NT2/D1 (cell line): ENCODE measurements around the gene CSNK1G3.

Experiments used
- DNase-seq: peaks from one replicate; pipeline ENCODE4 v3.0.0-alpha.2; 2011; ENCODE audit warnings: low read depth, low spot score
- H3K27me3 ChIP-seq: 2 replicates; pipeline ENCODE4 v1.6.0; 2011; ENCODE audit warnings: mild to moderate bottlenecking; ENCODE audit not compliant: insufficient read length, insufficient read depth
- H3K36me3 ChIP-seq: 2 replicates; pipeline ENCODE4 v1.6.1; 2011; ENCODE audit warnings: mild to moderate bottlenecking, low read length, mixed read lengths; ENCODE audit not compliant: insufficient read depth, insufficient read length
- H3K4me1 ChIP-seq: 2 replicates; pipeline ENCODE4 v1.5.1; 2011; ENCODE audit not compliant: insufficient read depth, insufficient read length
- H3K4me3 ChIP-seq: 2 replicates; pipeline ENCODE4 v1.5.1; 2011; ENCODE audit warnings: low read depth; ENCODE audit not compliant: insufficient read length
- H3K9ac ChIP-seq: 2 replicates; pipeline ENCODE4 v1.6.0; 2011; ENCODE audit warnings: low read depth; ENCODE audit not compliant: insufficient read length
- H3K9me3 ChIP-seq: 2 replicates; pipeline ENCODE4 v1.5.1; 2011; ENCODE audit warnings: mild to moderate bottlenecking, low read length; ENCODE audit not compliant: insufficient read depth
- SUZ12 ChIP-seq: IDR thresholded peaks from 2 replicates; pipeline ENCODE4 v1.6.1; 2011; ENCODE audit not compliant: insufficient read length, insufficient read depth; ENCODE audit errors: extremely low read depth
- YY1 ChIP-seq: IDR thresholded peaks from 2 replicates; pipeline ENCODE4 v1.6.1; 2011; ENCODE audit not compliant: insufficient read length, insufficient read depth
- ZNF274 ChIP-seq: IDR thresholded peaks from 2 replicates; pipeline ENCODE4 v1.6.1; 2011; ENCODE audit warnings: mild to moderate bottlenecking, low read depth, low read length

The CSNK1G3 gene

GRCh38 chr5:123598028-123598689 is 86.2 kb downstream of the CSNK1G3 start:
- Histone ChIP-seq H3K9ac (no peak overlapping the region), H3K4me3 (no peak overlapping the region), H3K36me3 (peaks cover 6% of the 10 kb centered on the region), H3K4me1 (no peaks in the 10 kb centered on the region), H3K27me3 (no peaks in the 10 kb centered on the region), H3K9me3 (no peaks in the 10 kb centered on the region)
- no peak for DNase-seq
- TF ChIP-seq SUZ12 (no peak), ZNF274 (no peak), YY1 (no peak)

DNA sequence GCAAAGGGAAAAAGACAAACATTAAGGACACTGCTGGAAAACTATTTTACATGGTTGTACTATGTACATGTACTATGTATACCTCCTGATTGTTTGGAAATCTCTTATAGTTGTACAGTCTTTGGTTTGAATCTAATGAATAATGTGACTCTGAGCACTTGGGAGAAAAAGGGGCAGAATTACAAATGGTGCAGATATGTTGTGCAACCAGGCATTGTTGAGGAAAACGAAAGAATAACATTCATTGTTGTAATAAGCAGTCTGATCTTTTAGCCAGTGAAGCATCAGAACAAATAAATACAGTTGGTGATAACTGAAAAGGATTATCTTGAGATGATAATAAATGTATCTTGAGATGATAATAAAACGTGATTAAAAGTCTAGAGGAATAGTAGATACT is 87.2 kb downstream of the CSNK1G3 start:
- Histone ChIP-seq H3K9me3 (no peaks in the 10 kb centered on the region), H3K4me1 (no peaks in the 10 kb centered on the region), H3K9ac (no peak overlapping the region), H3K27me3 (no peaks in the 10 kb centered on the region), H3K4me3 (no peak overlapping the region), H3K36me3 (peaks cover 3% of the 10 kb centered on the region)
- TF ChIP-seq SUZ12 (no peak), ZNF274 (no peak)
- DNase-seq: no peak

GRCh38 chr5:123601610-123602009 is 89.6 kb downstream of the CSNK1G3 start:
- DNase-seq: no peak
- Histone ChIP-seq H3K27me3 (no peaks in the 10 kb centered on the region), H3K4me3 (no peak overlapping the region), H3K4me1 (no peaks in the 10 kb centered on the region), H3K36me3 (peaks cover 8% of the 10 kb centered on the region), H3K9ac (no peak overlapping the region), H3K9me3 (no peaks in the 10 kb centered on the region)
- TF ChIP-seq SUZ12 (no peak), YY1 (no peak), ZNF274 (no peak)

DNA sequence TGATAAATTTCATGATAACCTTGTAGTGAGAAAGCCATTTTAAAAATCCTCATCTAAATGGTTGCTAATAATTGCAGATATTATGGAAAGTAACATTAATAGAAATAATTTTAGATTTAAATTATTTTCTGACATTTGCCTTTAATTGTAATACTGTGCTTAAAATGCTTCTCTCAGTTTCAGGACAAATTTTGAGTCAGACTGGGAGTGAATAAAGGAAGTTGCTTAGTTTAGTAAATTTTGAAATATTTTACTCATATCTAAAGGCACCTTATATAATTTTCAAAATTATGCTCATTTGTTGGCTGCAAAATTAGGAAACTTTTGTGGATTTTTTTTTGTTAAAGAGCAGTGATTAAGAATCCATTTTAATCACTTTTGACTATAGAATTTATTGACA is 93.8 kb downstream of the CSNK1G3 start:
- TF ChIP-seq YY1: no peak
- no peak for TF ChIP-seq SUZ12
- TF ChIP-seq ZNF274: no peak
- no peak overlapping the region for H3K9ac ChIP-seq
- no peak for DNase-seq
- peaks cover 11% of the 10 kb centered on the region for H3K36me3 ChIP-seq
- H3K4me3 ChIP-seq: no peak overlapping the region
- H3K4me1 ChIP-seq: no peaks in the 10 kb centered on the region
- H3K27me3 ChIP-seq: no peaks in the 10 kb centered on the region
- no peaks in the 10 kb centered on the region for H3K9me3 ChIP-seq

DNA sequence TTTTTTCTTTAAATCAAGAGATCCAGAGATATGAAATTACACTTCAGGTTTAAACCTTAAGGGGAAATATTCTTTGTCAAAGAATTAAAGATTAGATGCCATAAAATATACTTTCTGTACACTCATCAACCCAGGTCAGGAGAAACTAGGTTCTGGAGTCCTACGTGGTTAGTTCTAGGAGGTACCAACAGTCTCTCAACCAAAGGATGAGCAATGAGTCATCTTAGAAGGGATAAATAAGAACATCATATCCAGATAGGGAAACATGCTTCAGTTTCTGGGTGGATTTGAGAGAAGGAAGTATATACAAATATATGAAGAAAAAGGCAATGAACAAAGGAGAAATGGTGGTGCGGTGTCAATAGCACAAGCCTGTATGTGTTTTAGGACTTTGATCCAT is 98.2 kb downstream of the CSNK1G3 start:
- TF ChIP-seq ZNF274: no peak
- no peak for TF ChIP-seq YY1
- TF ChIP-seq SUZ12: no peak
- Histone ChIP-seq H3K4me3 (no peak overlapping the region), H3K27me3 (no peaks in the 10 kb centered on the region), H3K36me3 (peaks cover 20% of the 10 kb centered on the region), H3K4me1 (no peaks in the 10 kb centered on the region), H3K9ac (no peak overlapping the region), H3K9me3 (no peaks in the 10 kb centered on the region)
- no peak for DNase-seq

GRCh38 chr5:123610665-123611405 is 98.9 kb downstream of the CSNK1G3 start:
- H3K36me3 ChIP-seq: peaks cover 22% of the 10 kb centered on the region
- H3K9me3 ChIP-seq: no peaks in the 10 kb centered on the region

DNA sequence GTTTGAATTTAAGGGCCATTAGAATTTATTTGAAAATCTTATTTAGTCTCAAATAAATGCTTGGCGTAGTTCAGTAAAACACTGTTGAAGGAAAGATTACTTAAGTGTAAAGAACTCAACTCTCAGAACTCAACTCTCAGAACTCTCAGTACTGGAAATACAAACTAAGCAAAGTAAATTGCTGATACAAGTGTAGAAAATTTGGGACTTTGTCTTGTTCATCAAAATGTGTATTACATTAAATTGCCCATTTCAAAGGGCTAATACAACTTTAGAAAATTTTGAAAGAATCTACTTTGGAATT is 99.4 kb downstream of the CSNK1G3 start:
- Histone ChIP-seq H3K27me3 (no peaks in the 10 kb centered on the region), H3K4me1 (no peaks in the 10 kb centered on the region), H3K9me3 (no peaks in the 10 kb centered on the region), H3K4me3 (no peak overlapping the region), H3K36me3 (peaks cover 20% of the 10 kb centered on the region), H3K9ac (no peak overlapping the region)
- TF ChIP-seq SUZ12 (no peak), YY1 (no peak), ZNF274 (no peak)
- no peak for DNase-seq

More at GRCh38 chr5:123610665-123611405, 98.9 kb downstream of the CSNK1G3 start:
- TF ChIP-seq YY1 (no peak), SUZ12 (no peak), ZNF274 (no peak)
- Histone ChIP-seq H3K4me1 (no peaks in the 10 kb centered on the region), H3K9ac (no peak overlapping the region), H3K4me3 (no peak overlapping the region), H3K27me3 (no peaks in the 10 kb centered on the region)
- DNase-seq: peak; percentile 27
